Neural progenitor cell (in vitro differentiated cells): ENCODE data around the gene CCDC18. TPM values are rescaled to one million over a fixed set of nuclear protein-coding genes. Genes with fewer than 3 reads are reported as not detected.
"Not testable (repeated sequence)": the region's sequence is repeated elsewhere in the genome, so short reads cannot be mapped to it uniquely, and the experiment has no call there.

ENCODE experiments used
- DNase-seq: peaks from one replicate; pipeline ENCODE4 v3.0.0-alpha.2; 2016; ENCODE audit warnings: low spot score
- H2AFZ ChIP-seq: fragments of 200-600 bp; sonication (generic); replicated peaks from 2 replicates; pipeline ENCODE4 v1.6.1; 2016; ENCODE audit warnings: antibody characterized with exemption
- H3F3A ChIP-seq: fragments of 200-600 bp; sonication (generic); 2 replicates; pipeline ENCODE4 v1.6.1; 2016; ENCODE audit warnings: antibody characterized with exemption, low read depth
- H3K27ac ChIP-seq: fragments of 200-600 bp; sonication (generic); 2 replicates; pipeline ENCODE4 v1.5.1; 2016; ENCODE audit warnings: mild to moderate bottlenecking
- H3K27me3 ChIP-seq: fragments of 200-600 bp; sonication (generic); 2 replicates; pipeline ENCODE4 v1.6.1; 2016; ENCODE audit warnings: mild to moderate bottlenecking, moderate library complexity
- H3K36me3 ChIP-seq: fragments of 200-600 bp; sonication (generic); 2 replicates; pipeline ENCODE4 v1.5.1; 2016
- H3K4me1 ChIP-seq: fragments of 200-600 bp; sonication (generic); 2 replicates; pipeline ENCODE4 v1.6.1; 2016; ENCODE audit warnings: mixed run types
- H3K4me2 ChIP-seq: fragments of 200-600 bp; sonication (generic); 2 replicates; pipeline ENCODE4 v1.6.1; 2016
- H3K4me3 ChIP-seq: fragments of 200-600 bp; sonication (generic); 2 replicates; pipeline ENCODE4 v1.5.1; 2016
- H3K79me2 ChIP-seq: fragments of 200-600 bp; sonication (generic); 2 replicates; pipeline ENCODE4 v1.6.1; 2016; ENCODE audit warnings: low read depth
- H3K9ac ChIP-seq: fragments of 200-600 bp; sonication (generic); 2 replicates; pipeline ENCODE4 v1.6.1; 2016
- H3K9me3 ChIP-seq: fragments of 200-600 bp; sonication (generic); 2 replicates; pipeline ENCODE4 v1.5.1; 2016; ENCODE audit warnings: low read depth
- H4K20me1 ChIP-seq: fragments of 200-600 bp; sonication (generic); 2 replicates; pipeline ENCODE4 v1.6.1; 2016; ENCODE audit warnings: low read depth
- H3K27ac Mint-ChIP-seq: 3 replicates; pipeline ENCODE4 v1.8.0; 2021; ENCODE audit warnings: mixed read lengths
- H3K27me3 Mint-ChIP-seq: 2 replicates; pipeline ENCODE4 v1.8.0; 2022; ENCODE audit warnings: low read depth, mild to moderate bottlenecking, inconsistent platforms, moderate library complexity, mixed read lengths; ENCODE audit not compliant: insufficient read depth
- H3K36me3 Mint-ChIP-seq: 3 replicates; pipeline ENCODE4 v1.8.0; 2021; ENCODE audit warnings: mixed read lengths
- H3K4me1 Mint-ChIP-seq: 3 replicates; pipeline ENCODE4 v1.8.0; 2021; ENCODE audit warnings: mixed read lengths
- H3K4me3 Mint-ChIP-seq: 3 replicates; pipeline ENCODE4 v1.8.0; 2021; ENCODE audit warnings: mild to moderate bottlenecking, moderate library complexity, mixed read lengths
- H3K9me3 Mint-ChIP-seq: 3 replicates; pipeline ENCODE4 v1.8.0; 2020; ENCODE audit warnings: mixed read lengths
- CTCF ChIP-seq: fragments of 200-600 bp; sonication (generic); IDR thresholded peaks from 2 replicates; pipeline ENCODE4 v1.5.1; 2017; ENCODE audit warnings: antibody characterized with exemption, mild to moderate bottlenecking
- EZH2 ChIP-seq: fragments of 200-600 bp; sonication (generic); IDR thresholded peaks from 2 replicates; pipeline ENCODE4 v1.6.1; 2017; ENCODE audit warnings: antibody characterized with exemption, mild to moderate bottlenecking, moderate library complexity
- EZH2phosphoT487 ChIP-seq: fragments of 200-600 bp; sonication (generic); IDR thresholded peaks from 2 replicates; pipeline ENCODE4 v1.6.1; 2017; ENCODE audit warnings: antibody characterized with exemption
- total RNA-seq: library from RNA; depleted of rRNA; stranded (reverse); fragments of >200 nt; gene quantifications from 2 replicates; pipeline ENCODE4 v1.2.3, GENCODE V29; 2015; ENCODE audit warnings: low replicate concordance

The CCDC18 gene
- total RNA-seq, 1 donor from 2014 or later: 54.4 TPM

GRCh38 chr1:93171549-93172034 lies 8.9 kb upstream of the CCDC18 start:
- Histone ChIP-seq H2AFZ (no peak overlapping the region), H3K9me3 (no peaks in the 10 kb centered on the region), H3K9ac (no peak overlapping the region), H3K27me3 (no peaks in the 10 kb centered on the region), H3F3A (no peaks in the 10 kb centered on the region), H3K4me1 (no peaks in the 10 kb centered on the region), H3K4me3 (no peak overlapping the region), H3K79me2 (peaks cover 89% of the 10 kb centered on the region), H3K27ac (no peak overlapping the region), H3K36me3 (peaks cover 5% of the 10 kb centered on the region), H3K4me2 (no peak overlapping the region), H4K20me1 (no peaks in the 10 kb centered on the region)
- no peak overlapping the region for H3K27ac Mint-ChIP-seq
- no peak for TF ChIP-seq CTCF
- TF ChIP-seq EZH2phosphoT487: no peak
- TF ChIP-seq EZH2: no peak
- peaks cover 4% of the 10 kb centered on the region for H3K4me1 Mint-ChIP-seq
- no peaks in the 10 kb centered on the region for H3K27me3 Mint-ChIP-seq
- H3K36me3 Mint-ChIP-seq: peaks cover 44% of the 10 kb centered on the region
- DNase-seq: no peak
- no peak overlapping the region for H3K4me3 Mint-ChIP-seq
- H3K9me3 Mint-ChIP-seq: peaks cover 30% of the 10 kb centered on the region

- H3K9ac ChIP-seq: no peak overlapping the region
- no peaks in the 10 kb centered on the region for H3F3A ChIP-seq
- peaks cover 5% of the 10 kb centered on the region for H3K36me3 ChIP-seq
- peaks cover 34% of the 10 kb centered on the region for H3K36me3 Mint-ChIP-seq
- peaks cover 1% of the 10 kb centered on the region for H3K4me1 ChIP-seq
- H3K9me3 ChIP-seq: no peaks in the 10 kb centered on the region
- no peak overlapping the region for H3K4me2 ChIP-seq
- H2AFZ ChIP-seq: no peak overlapping the region
- no peak overlapping the region for H3K4me3 Mint-ChIP-seq
- H3K4me3 ChIP-seq: no peak overlapping the region
- no peaks in the 10 kb centered on the region for H3K27me3 Mint-ChIP-seq
- no peak overlapping the region for H3K27ac ChIP-seq
- peaks cover 98% of the 10 kb centered on the region for H3K79me2 ChIP-seq
- no peak for DNase-seq
- H4K20me1 ChIP-seq: no peaks in the 10 kb centered on the region
- no peak overlapping the region for H3K27ac Mint-ChIP-seq
- peaks cover 20% of the 10 kb centered on the region for H3K9me3 Mint-ChIP-seq
- H3K4me1 Mint-ChIP-seq: peaks cover 6% of the 10 kb centered on the region
- TF ChIP-seq EZH2: no peak
- TF ChIP-seq EZH2phosphoT487: no peak
- no peak for TF ChIP-seq CTCF
- H3K27me3 ChIP-seq: no peaks in the 10 kb centered on the region
Measured at GRCh38 chr1:93172778-93173177, 7.7 kb upstream of the CCDC18 start.

GRCh38 chr1:93174638-93175037 lies 5.9 kb upstream of the CCDC18 start:
- H3K4me1 Mint-ChIP-seq: peaks cover 18% of the 10 kb centered on the region
- H3K79me2 ChIP-seq: peaks cover 99% of the 10 kb centered on the region
- not testable (repeated sequence) for H3K4me2 ChIP-seq, H4K20me1 ChIP-seq, H3K27ac Mint-ChIP-seq, H3K4me3 Mint-ChIP-seq, H3K27me3 Mint-ChIP-seq, H3K36me3 ChIP-seq, H3K27ac ChIP-seq, H3K9me3 ChIP-seq, DNase-seq, H2AFZ ChIP-seq, H3K9me3 Mint-ChIP-seq, H3K9ac ChIP-seq, H3K27me3 ChIP-seq, H3F3A ChIP-seq, H3K4me1 ChIP-seq, H3K4me3 ChIP-seq
- peaks cover 21% of the 10 kb centered on the region for H3K36me3 Mint-ChIP-seq

- Histone ChIP-seq H3K27ac (no peak overlapping the region), H3K27me3 (no peaks in the 10 kb centered on the region), H3F3A (peaks cover 16% of the 10 kb centered on the region), H3K36me3 (no peaks in the 10 kb centered on the region), H4K20me1 (peaks cover 9% of the 10 kb centered on the region), H3K9me3 (no peaks in the 10 kb centered on the region), H3K9ac (no peak overlapping the region), H3K4me3 (peak overlapping the region; percentile 95), H3K79me2 (peaks cover 89% of the 10 kb centered on the region), H3K4me1 (peaks cover 9% of the 10 kb centered on the region), H3K4me2 (peak overlapping the region; percentile 85), H2AFZ (no peak overlapping the region)
- H3K27me3 Mint-ChIP-seq: peaks cover 2% of the 10 kb centered on the region
- TF ChIP-seq CTCF (no peak), EZH2phosphoT487 (no peak), EZH2 (no peak)
- no peaks in the 10 kb centered on the region for H3K9me3 Mint-ChIP-seq
- H3K4me1 Mint-ChIP-seq: peaks cover 24% of the 10 kb centered on the region
- no peak overlapping the region for H3K27ac Mint-ChIP-seq
- no peak for DNase-seq
- H3K4me3 Mint-ChIP-seq: peak overlapping the region; percentile 91
- H3K36me3 Mint-ChIP-seq: peaks cover 3% of the 10 kb centered on the region
Measured at GRCh38 chr1:93177991-93178390, 2.5 kb upstream of the CCDC18 start.
